CD4-positive, alpha-beta T cell treated with Interleukin-1 beta for 1 hour (primary cell): ENCODE results near the gene KLHDC1.
"Not testable (repeated sequence)": the region's sequence is repeated elsewhere in the genome, so short reads cannot be mapped to it uniquely, and the experiment has no call there.

ENCODE experiments used
- DNase-seq, 2 donors: peaks; one replicate each; pipeline ENCODE4 v3.0.0-alpha.2; 2020 to 2022

KLHDC1 gene

DNA sequence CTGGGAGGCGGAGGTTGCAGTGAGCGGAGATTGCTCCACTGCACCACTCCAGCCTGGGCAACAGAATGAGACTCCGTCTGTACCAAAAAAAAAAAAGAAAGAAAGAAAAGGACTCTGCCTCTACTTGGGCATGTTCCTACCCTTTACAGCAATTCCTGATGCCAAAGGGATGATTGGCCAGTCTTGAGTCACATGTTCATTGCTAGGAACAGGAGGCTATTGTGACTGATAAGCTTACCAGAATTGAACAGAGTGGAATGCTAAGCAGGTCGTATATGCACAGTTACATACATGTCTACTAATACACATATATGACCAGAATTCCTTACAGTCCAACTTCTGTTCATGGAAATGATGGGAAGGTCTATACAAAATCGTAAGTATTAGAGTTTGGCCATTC is 34.3 kb downstream of the KLHDC1 start:
- DNase-seq, result no peak

DNA sequence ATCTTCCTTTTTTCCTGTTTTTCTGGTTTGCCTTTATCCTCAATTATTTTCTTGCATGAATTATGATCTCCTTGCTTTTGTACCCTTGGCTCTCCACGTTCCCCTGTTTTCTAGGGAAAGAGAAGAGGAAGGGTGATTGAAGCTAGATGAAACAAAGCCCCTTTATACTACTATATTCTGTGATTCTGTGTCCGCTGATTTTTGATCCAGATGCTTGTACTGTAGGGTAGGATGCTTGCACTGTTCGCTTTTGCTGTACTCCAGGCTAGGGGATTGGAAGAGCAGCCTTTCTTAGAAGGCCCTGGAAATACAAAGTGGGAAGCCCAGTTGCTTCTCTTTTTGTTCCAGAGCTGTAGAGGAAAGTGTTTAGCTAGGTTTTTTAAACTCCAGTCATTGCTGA is 40.0 kb downstream of the KLHDC1 start:
- DNase-seq, result no peak

DNA sequence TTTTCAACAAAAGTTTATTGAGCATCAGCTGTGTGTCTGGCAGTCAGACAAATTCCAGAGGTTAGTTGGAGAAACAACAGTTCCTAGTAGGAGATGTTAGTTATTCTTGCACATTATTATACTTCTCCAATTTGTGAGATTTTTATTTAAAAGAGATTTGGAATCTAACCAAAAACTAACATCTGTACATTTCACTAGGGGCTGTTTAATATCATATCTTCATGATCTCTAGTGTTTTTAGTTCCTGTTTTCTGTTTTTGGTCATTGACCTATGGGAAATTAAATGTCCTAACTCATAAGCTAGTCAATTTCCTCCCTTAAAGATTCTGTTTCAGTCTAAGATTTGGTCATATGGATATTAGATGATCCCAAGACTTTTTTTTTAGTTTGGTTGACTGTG is 40.9 kb downstream of the KLHDC1 start:
- no peak for DNase-seq

- not testable (repeated sequence) for DNase-seq
These were observed 42.7 kb downstream of the KLHDC1 start for GRCh38 chr14:49735669-49736068.

- no peak for DNase-seq
These were observed 52.3 kb downstream of the KLHDC1 start for GRCh38 chr14:49745191-49745590.

GRCh38 chr14:49746476-49746875 is 53.6 kb downstream of the KLHDC1 start:
- DNase-seq, result not testable (repeated sequence)

DNA sequence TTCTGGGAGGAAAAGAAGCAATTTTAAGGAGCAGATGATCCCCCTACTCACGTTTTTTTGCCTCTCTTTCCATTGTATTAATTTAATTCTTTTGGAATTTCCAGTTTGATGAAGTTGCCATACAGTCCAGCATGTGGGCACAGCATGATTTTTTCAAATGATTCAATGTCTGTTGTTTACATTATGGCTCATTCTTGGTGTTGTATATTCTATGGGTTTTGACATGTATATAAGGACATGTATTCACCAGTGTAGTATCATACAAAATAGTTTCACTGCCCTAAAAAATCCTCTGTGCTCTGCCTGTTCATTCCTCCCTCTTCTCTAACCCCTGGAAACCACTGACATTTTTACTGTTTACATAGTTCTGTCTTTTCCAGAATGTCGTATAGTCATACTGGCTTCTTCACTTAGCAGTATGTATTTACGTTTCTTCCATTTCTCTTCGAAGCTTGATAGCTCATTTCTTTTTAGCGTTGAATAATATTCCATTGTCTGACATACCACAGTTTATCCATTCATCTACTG is 61.7 kb downstream of the KLHDC1 start:
- DNase-seq, result no peak

DNA sequence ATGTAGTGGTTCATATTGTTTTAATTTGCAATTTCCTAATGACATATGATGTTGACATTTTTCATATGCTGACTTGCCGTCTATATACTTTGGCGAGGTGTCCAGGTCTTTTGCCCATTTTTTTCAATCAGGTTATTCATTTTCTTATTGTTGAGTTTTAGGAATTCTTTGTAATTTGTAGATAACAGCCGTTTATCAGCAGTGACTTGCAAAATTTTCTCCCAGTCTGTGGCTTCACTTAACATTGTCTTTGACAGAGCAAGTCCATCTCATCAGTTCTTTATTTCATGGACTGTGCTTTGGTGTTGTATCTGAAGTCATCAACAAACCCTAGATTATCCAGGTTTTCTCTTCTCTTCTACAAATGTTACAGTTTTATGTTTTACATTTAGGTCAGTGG is 62.5 kb downstream of the KLHDC1 start:
- DNase-seq, result no peak

GRCh38 chr14:49761839-49762551 is 69.1 kb downstream of the KLHDC1 start:
- no peak for DNase-seq

DNA sequence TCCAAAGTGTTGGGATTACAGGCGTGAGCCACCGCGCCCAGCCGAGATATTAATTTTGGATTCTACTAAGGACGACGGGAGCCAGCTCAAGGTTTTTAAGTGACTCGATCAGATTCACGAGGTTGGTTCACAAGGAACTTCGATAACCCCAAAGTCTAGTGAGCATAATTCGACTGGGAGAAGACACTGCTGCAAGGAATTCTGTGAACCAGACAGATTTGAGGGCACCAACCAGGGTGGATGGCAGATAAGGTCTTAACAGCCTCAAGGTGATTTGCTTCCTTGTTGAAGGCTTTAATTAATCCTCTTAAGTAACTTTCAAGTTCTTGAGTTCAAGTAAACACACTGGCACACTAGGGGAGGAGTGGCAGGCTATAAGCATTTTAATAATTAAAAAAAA is 73.9 kb downstream of the KLHDC1 start:
- no peak for DNase-seq

DNA sequence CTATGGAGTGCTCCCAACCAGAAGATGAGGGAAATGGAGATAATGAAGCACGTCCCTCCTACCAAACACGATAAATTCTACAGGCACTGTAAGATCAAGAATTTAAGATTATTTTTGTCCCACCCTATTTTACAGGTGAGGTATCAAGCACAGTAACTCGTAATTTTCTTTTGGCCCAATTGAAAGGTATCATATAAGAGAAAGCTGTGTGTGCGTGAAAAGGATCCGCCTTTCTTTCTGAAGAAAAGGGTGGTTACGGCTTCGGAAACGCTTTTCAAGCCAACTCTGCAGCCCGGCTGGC is 74.3 kb downstream of the KLHDC1 start:
- DNase-seq, result no peak

- peak; percentile 90 for DNase-seq
These were observed 74.8 kb downstream of the KLHDC1 start, which contains the start of gene KLHDC2 for GRCh38 chr14:49767571-49768300. KLHDC2 (plus strand) TSS chr14:49768153; CDS start chr14:49768469, 316 bp downstream.

GRCh38 chr14:49768301-49769121 is 75.6 kb downstream of the KLHDC1 start:
- DNase-seq, result peak; percentile 72 to 78

DNA sequence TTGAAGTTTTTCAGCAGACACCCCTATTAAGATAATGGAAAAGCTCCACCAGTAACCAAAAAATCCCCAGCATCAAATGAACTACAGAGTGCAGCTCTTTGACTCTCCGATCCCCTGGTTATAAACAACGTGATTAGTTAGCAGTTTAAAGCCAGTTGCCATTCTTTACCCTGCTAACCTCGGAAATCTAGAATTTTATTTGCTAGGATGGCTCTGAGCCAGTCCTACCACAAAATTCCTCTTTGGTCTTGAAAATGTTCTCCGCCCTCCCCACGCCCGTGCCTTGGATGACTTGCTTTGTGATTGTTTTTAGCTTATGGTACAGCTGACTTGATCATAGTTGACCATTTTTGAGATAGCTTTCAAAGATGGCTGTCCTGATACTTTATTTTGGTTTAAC is 76.3 kb downstream of the KLHDC1 start:
- peak in 1 of 2 donors; percentile 6 for DNase-seq

DNA sequence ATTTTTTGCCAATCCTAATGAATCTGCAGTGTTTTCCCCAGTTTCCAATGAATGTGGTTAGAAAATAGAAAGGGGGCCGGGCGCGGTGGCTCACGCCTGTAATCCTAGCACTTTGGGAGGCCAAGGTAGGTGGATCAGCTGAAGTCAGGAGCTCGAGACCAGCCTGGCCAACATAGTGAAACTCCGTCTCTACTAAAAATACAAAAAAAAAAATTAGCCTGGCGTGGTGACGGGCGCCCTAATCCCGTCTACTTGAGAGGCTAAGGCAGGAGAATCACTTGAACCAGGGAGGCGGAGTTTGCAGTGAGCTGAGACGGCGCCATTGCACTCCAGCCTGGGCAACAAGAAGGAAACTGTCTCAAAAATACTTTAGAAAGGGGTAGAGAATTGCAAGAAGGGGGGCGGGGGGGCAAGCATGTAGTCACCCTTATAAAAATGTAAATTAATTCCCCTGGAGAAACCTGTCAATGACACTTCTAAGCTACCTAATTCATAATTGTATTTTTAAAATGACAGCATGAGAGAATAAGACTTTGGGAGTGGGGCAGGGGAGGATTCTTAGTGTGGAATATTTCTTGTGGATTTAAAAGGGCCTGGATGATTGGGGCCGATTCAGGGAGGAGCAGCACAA is 76.8 kb downstream of the KLHDC1 start:
- DNase-seq, result no peak

- no peak for DNase-seq
These were observed 77.4 kb downstream of the KLHDC1 start for GRCh38 chr14:49770212-49770817.

- not testable (repeated sequence) for DNase-seq
These were observed 78.8 kb downstream of the KLHDC1 start for GRCh38 chr14:49771691-49772090.

DNA sequence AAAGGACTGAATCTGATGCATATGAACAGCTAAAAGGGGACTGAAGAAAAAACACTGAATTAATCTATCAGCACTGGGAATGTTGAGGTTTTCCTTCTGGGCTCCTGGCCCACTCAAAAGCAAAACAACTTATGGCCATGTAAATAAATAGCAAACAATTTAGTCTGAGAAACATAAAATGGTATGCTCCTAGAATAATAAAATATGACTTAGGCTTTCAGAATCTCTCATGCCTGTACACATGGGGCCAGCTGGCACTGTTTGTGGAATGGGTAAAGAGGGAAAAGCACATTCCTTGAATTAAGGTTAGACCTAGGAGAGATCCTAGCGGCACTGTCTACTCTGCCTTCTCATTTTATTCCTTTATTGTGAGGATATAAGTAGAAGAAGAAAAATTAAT is 81.2 kb downstream of the KLHDC1 start:
- DNase-seq, result no peak

- no peak for DNase-seq
These were observed 85.5 kb downstream of the KLHDC1 start for GRCh38 chr14:49778421-49778820.

DNA sequence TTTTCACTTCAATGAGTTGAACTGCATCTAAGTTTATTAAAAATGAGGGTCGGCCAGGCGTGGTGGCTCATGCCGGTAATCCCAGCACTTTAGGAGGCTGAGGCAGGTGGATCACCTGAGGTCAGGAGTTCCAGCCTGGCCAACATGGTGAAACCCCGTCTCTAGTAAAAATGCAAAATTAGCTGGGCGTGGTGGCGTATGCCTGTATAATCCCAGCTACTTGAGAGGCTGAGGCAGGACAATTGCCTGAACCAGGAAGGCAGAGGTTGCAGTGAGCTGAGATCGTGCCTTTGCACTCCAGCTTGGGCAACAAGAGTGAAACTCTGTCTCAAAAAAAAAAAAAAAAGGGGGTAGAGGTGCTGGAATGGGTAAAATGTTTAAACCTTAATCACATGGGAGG is 88.1 kb downstream of the KLHDC1 start:
- DNase-seq, result not testable (repeated sequence)

GRCh38 chr14:49783394-49784014 is 90.6 kb downstream of the KLHDC1 start:
- DNase-seq, result no peak

- DNase-seq, result no peak
These were observed 93.4 kb downstream of the KLHDC1 start for GRCh38 chr14:49786315-49786714.
